Measurements from ENCODE around the gene CCDC167.

Gene CCDC167

GRCh38 chr6:37499433-37500293, at the start of gene CCDC167:
Gene CCDC167 (minus strand): TSS chr6:37499893. CDS start chr6:37499863, 30 bp downstream.
- peak; percentile 98 for DNase-seq

DNA sequence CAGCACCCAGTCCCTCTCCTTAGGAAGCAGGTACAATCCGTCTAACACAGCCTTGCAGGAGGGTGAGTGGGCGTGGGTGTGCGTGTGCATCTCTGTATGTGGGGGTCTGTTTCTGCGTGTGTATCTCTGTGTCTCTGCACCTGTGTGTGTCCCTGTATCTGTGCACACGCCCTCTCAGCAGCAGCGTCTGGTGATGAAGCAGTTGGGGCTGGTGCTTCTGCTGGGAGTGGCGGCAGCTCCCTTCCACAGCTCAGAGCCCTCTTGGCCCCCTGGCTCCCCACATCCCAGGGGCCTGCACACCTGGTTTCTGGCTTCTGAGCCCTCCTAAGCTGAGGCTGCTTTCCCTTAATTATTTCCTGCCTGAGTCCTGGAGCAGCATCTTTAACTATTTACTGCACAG, 49.5 kb upstream of the CCDC167 start:
- no peak for DNase-seq

DNA sequence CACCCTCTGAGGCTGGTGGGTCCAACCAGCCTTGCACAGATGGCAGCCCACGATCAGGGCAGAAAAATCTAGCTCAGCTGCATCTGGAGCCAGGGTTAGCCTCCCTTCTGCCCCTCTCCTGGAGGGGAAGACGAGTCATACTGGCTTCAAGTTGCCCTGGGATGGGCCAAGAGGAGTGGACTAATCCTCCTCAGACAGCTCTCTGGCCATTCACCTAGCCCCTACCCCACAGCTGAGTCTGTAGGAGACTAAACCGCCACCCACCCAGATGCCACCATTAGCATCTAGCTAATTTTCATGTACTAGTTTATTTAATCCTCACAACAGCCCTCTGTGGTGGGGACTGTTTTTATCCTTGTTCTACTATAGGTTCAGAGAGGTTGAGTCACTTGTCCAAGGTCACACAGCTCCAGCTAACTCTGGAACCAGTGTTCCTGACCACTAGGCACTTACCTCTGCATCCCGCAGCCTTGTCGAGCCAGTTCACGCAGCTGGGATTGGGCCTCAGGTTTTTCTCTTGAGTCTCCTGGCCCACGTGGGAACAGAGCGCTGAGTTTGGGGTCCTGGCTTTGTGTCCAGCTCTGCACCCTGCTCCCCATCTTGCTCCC, 48.5 kb upstream of the CCDC167 start:
- no peak for DNase-seq

- peak; percentile 69 for DNase-seq
These were observed 47.9 kb upstream of the CCDC167 start for GRCh38 chr6:37547564-37548061.

DNA sequence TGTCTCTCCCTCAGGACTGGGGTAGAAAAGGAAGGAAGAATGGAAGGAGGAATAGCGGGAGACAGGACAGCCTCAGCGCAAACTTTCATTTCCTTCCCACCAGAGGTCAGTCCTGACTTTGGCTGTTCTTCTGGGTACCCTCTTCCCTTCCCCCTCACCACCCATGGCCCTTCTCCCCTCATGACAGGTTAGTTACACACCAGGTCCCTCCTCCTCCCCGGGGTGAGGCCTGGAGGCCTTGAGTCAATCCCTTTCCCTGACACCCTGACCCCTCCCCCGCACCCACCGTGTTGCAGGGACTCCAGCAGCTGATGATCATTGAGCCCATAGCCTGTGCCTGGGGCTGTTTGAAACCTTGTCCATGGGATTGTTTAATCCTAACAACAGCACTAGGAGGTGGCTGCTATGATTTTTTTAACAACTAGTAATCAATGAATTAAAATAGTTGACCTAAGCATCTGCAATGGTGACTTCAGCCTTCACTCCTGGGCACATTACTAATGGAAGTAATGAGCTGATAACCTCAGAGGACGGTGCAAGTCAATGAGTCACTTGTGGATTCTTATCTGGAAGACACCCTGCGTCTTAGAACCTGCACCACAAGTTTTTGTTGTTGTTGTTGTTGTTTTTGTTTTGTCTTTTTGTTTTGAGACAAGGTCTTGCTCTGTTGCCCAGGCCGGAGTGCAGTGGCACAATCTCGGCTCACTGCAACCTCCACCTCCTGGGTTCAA, 46.6 kb upstream of the CCDC167 start:
- DNase-seq: no peak

- no peak for DNase-seq
These were observed 44.8 kb upstream of the CCDC167 start for GRCh38 chr6:37544530-37544929.

DNA sequence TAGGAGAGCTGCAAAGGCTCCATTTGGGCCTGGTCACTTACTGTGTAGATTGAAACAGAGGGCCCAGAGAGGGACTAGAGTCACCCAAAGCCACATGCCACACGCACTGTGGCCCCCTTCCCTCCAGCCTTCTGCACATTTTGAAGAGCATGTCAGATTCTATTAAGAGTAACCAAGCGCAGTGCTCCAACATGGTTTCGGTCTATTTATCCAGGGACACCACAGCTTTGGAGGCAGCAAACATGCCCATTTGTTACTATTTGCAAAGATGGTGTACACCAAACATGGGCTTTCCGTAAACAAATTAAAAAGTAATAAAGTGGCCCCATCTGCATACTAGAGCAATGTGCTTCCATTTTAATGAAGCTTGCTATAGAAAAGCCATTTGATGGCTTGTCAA, 43.7 kb upstream of the CCDC167 start:
- DNase-seq: no peak

GRCh38 chr6:37541346-37541745, 41.7 kb upstream of the CCDC167 start:
- DNase-seq: no peak

- no peak for DNase-seq
These were observed 40.7 kb upstream of the CCDC167 start for GRCh38 chr6:37540390-37540789.

GRCh38 chr6:37540029-37540352, 40.3 kb upstream of the CCDC167 start:
- DNase-seq: no peak

GRCh38 chr6:37539171-37540028, 39.7 kb upstream of the CCDC167 start:
- DNase-seq: no peak

DNA sequence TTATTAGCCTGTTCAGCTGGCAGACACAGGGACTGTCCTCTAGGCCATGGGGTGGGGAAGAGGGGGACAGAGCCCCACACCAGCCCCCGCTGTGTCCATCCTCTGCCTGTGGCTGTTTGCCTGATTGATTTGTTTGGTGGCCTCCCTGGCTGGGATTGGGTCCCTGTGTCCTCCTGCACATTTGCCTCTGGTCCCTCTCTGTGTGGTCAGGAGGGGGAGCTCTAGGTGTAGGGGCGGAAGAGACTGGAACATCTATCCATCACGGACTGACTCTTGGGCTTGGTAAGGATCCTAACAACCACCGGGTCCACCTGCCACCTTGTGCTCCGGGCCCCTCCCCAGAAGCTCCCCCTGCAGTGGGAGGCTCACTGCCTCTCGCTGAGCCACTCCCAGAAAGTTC, 38.4 kb upstream of the CCDC167 start:
- peak; percentile 62 for DNase-seq

DNA sequence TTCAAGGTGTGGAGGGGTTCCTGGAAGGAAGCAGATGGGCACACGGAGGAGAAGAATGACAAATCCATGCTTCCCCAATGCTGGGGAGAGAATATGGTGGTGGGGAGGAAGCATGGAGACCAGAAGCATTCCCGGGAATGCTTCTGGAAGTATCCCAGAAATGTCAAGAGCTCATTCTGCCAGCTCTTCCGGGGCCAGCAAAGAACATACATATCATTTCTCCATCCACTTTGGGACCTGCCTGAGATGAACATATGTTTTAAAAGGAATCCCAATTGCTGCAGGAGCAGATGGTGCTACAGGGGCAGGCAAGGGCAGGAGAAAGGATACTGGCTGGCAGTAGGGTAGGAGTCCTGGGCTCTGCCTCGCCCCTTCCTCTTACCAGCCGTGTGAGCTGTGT, 37.9 kb upstream of the CCDC167 start:
- peak; percentile 86 for DNase-seq

- peak; percentile 55 for DNase-seq
These were observed 36.9 kb upstream of the CCDC167 start for GRCh38 chr6:37536491-37537190.

- peak; percentile 36 for DNase-seq
These were observed 36.2 kb upstream of the CCDC167 start for GRCh38 chr6:37535759-37536490.

- no peak for DNase-seq
These were observed 35.7 kb upstream of the CCDC167 start for GRCh38 chr6:37535428-37535758.

DNA sequence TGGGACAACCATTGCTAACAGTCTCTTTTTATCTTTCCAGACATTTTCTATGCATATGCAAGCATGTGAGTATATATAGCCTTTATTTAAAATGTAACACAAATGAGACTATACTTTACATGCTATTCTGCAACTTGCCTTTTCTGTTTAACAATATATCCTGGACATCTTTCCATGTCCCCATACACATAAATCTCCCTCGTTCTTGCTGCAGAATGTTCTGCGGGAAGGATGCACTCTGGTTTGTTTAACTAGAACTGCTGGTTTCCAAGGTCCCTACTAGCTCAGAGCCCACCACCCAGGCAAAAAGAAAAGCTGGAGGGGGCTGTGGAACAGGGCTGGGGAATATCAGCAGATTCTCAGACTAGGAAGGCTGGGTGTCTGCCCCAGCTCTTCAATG, 35.2 kb upstream of the CCDC167 start:
- DNase-seq: no peak

GRCh38 chr6:37532122-37532521, 32.4 kb upstream of the CCDC167 start:
- DNase-seq: no peak

DNA sequence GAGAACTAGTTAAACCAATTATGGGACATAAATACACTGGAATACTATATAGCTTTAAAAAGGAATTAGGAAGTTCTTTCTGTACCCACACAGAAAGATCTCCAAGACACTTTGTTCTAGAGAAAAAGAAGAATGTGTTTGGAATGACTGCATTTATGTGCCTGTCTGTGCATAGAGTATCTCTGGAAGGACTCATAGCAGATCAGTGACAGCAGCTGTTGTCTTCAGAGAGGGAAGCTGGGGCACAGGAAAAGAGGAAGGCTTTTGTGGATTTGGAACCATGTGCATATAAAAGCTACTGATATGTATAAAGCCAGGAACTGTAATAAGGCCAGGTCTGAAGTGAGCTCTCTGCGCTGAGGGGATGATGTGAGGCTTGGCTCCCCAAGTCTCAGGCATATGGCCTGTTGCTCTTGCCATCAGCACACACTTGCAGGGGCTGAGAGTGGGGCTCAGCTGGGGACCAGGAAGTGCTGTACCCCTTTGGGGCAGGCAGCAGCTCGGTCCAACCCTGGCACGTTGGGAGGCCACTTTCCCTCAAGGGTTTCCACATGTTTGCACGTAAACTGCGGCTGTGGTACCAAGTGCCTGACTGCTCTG, 31.8 kb upstream of the CCDC167 start:
- no peak for DNase-seq

DNA sequence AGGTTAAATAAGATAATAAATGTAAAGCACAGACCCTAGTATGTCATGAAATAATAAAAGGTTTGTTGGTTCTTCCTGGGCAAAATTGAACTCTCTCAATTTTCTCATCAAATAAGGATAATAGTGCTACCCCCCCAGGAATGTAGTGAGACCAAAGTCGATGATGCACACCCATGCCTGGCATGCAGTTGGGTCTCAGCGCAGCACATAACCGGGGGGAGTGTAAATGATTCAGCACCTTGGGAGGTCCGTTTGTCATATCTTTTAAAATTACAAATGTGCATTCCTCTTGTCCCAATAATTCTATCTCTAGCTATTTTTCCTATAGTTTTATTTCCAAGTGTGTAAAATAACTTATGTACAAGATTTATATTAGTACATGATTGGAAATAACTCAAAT, 31.3 kb upstream of the CCDC167 start:
- DNase-seq: no peak

DNA sequence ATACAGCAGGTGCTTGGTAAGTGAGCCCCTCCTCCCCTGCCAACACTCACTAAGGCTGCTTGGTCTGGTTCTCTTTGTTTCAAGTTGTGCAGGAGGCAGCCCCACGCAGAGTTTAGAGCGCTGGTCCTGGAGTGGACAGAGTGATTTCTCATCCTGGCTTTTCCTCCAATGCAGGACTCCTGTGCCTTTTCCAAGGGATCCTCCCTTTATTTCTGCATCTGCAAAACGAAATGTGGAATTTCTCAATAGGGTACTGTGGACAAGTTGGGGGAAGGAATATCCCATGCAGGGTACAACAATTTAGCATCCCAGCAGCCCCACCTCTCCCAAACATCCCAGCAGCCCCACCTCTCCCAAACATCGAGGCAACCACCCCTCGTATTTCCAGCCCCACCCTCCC, 30.6 kb upstream of the CCDC167 start:
- DNase-seq: no peak

Data from NCI-H1694 treated with DMSO at 0.1 percent for 48 hours (cell line).